Daoy (cell line): Measurements from ENCODE around the gene COMT. TPM values are rescaled to one million over a fixed set of nuclear protein-coding genes. Genes with fewer than 3 reads are reported as not detected.
A peak's percentile ranks its signal among the peaks of the same experiment; 100 is the strongest.
"Not testable (repeated sequence)": the region's sequence is repeated elsewhere in the genome, so short reads cannot be mapped to it uniquely, and the experiment has no call there.

Experiments
- DNase-seq: peaks from one replicate; pipeline ENCODE4 v3.0.0-alpha.2; 2015; ENCODE audit warnings: low read depth
- total RNA-seq: library from RNA; depleted of rRNA; stranded (reverse); fragments of >200 nt; shearing (Covaris generic); gene quantifications from 2 replicates; pipeline ENCODE4 v1.2.3, GENCODE V29; 2014

The COMT gene
- total RNA-seq, 1 experiment from 2014 or later, result 128 TPM

DNA sequence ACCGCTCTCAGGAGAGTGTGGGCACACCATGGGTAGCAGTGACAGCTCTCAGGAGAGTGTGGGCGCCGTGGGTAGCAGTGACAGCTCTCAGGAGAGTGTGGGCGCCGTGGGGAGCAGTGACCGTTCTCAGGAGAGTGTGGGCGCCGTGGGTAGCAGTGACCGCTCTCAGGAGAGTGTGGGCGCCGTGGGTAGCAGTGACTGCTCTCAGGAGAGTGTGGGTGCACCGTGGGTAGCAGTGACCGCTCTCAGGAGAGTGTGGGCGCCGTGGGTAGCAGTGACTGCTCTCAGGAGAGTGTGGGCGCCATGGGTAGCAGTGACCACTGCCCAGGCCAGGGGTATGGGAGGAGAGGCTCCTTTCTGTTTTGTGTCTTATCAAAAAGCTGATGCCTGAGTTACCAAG, 33.7 kb upstream of the COMT start:
- DNase-seq, result not testable (repeated sequence)

DNA sequence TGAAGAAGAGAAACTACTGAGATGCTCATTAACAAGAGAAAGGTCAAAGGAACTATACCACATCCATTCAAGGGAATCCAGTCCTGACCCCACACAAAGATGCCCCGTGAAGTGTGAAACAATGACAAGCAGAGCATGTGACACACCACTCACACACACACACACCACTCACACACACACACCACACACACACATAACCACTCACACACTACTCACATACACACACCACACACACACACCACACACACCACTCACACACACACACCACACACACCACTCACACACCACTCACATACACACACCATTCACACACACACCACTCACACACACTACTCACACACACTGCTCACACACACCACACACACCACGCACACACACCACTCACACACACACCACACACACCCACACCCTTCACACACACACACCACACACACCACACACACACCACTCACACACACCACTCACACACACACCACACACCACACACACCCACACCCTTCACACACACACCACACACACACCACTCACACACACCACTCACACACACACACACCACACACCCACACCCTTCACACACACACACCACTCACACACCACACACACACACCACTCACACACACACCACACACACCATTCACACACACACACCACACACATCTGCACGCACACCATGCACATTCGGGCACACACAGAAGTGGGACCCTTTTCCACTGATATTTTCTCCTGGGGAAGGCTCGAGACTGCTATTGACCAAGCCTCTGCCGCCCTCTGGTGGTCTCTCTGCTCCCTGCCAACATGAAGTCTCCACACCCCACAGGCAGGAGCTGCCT, 32.0 kb upstream of the COMT start:
- DNase-seq, result peak; percentile 79

GRCh38 chr22:19910180-19910744, 31.3 kb upstream of the COMT start:
- no peak for DNase-seq

DNA sequence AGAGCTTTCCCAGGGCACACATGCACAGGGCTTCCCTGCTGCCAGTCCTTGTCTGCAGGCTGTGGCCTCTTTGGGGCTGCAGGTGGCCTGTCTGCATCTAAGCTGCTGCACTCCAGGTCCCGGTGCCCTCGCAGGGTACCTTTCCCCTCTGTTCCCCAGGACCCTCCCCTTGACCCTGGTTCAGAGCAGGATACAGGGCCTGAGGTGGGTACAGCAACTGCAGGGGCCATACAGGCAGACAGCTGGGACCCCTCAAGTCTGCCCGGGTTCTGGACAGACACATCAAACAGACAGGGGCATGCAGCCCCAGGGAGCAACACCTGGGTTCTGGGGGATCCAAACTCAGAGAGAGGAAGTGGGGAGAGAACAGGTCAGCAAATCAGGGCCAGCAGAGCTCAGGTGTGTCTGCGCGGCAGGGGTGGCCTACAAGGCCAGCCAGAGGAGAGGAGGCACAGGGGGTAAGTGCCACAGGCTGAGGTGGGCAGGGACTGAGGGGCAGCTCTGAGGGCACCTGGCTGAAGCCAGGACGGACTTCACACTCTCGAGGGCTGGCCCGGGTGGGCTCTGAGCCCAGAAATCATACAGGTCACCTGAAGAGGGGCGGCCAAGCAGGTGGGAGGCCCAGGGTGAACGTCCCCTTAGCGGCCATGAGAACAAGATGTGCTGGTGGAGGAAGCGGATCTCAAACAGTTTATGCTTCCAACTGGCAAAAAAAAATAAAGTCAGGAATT, 29.9 kb upstream of the COMT start:
- no peak for DNase-seq

DNA sequence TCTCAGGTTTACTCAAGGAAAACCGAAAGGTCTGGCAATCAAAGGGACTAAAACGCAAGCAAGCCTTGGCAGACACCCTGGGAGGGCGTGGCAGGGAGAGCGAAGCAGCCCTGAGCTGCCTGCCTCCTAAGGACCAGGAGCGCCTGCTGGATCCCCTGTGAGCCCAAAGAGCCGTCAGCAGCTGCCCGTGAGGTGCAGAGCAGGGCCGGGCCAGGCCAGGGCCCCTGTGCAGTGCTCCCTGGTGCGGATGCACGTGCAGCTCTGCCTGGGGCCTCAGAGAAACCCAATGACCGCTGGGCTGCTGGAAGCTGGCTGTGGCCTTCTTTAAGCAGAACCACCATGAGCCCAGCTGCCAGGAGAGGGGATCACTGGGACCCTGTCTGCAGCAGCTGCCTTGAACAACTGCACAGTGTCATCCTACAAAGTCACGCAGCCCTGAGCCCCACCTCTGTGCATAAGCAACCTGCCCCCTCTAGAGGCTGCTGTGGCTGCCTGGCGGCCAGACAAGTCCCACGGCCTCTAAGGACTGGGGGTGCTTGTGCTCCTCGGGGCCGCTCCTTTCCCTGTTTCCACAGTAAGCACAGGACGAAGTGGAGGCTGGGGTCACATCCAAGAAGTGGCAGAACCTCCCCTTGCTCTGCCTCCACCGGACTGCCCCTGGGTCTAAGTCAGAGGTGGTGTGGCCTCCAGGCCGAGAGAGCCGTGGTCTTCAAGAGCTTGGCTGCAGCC, 29.1 kb upstream of the COMT start:
- no peak for DNase-seq

DNA sequence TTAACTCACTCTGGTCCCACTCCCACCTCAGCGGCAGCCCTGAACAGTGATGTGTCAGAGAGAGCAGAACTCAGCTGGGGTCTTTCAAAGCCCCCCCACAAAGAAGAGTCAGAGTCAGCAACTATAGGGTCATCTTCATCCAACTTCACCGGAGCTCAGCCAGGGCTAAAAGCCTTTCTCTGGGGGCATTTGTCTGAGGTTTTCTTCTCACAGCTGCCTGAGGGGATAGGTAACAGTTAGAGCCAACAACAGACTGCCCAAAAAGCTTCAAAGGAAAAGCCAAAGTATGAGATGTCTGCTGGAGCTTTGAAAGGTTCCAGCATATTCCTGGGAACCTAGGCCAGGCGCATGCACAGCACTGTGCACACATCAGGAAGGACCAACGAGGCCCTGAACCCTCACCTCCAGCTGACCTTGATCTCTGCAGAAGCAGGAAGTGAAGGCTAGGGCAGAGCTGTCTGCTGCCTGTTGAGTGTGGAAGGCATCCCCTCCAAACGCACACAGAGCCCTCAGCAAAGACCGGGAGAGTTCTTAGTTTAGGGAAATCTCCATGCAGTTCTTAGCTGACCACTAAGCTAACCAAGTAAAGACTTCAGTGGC, 28.1 kb upstream of the COMT start:
- DNase-seq, result no peak

DNA sequence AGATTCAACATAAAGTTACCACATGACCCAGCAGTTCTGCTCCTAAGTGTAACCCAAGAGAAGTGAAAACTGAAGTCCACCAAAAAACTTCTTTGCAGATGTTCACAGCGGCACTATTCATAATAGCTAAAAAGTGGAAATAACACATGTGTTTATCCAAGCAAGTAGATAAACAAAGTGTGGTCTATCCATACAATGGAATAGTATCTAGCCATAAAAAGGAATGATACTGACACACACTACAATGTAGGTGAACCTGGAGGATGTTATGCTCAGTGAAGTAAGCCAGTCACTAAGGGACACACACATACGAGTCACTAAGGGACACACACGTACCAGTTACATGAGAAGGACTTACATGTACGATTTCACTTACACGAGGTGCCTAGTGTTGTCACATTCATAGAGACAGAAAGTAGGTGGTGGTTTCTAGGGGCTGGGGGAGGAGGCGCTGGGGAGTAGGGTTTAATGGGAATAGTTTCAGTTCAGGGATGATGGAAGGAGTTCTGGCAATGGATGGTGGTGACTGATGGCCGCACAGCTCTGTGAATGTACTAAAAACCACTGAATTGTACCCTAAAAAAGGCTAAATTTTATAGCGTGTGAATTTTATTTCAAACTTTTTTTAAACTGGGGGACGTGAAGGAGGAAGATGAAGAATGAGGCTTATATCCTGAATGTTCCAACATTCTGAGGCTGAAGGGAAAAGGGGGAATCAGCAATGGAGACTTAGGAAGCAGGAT, 27.2 kb upstream of the COMT start:
- DNase-seq, result no peak

GRCh38 chr22:19915287-19915954, 26.2 kb upstream of the COMT start:
- no peak for DNase-seq

GRCh38 chr22:19916006-19916405, 25.6 kb upstream of the COMT start:
- no peak for DNase-seq

GRCh38 chr22:19916941-19917340, 24.6 kb upstream of the COMT start:
- DNase-seq, result no peak

- no peak for DNase-seq
These were observed 24.0 kb upstream of the COMT start for GRCh38 chr22:19917389-19918138.

GRCh38 chr22:19918332-19919106, 23.1 kb upstream of the COMT start:
- no peak for DNase-seq

GRCh38 chr22:19919701-19920363, 21.7 kb upstream of the COMT start:
- DNase-seq, result no peak

GRCh38 chr22:19921544-19922081, 20.0 kb upstream of the COMT start:
- no peak for DNase-seq

DNA sequence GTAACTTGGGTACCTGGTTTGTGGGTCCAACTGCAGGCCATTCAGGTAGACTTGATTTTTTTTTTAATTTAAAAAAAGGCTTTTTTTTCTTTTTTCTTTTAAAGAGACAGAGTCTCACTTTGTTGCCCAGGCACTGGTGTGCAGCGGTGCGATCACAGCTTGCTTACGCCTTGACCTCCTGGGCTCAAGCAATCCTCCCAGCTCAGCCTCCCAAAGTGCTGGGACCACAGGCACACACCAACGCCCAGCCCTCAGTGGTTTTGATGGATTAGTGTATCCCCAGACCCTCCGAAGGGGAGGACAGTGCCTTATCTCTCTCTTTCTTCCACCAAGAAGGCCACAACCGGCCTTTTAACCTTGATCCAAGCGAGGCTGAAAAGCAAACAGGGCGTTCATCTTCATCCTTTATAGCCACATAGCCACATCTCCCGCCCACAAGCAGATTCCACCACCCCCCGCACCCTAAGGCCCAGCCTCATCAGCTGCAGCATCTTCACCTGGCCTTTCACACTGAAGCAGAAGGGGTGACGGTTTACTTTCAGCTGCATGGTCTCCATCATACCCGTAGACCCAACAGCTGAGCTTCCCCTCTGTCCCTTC, 17.6 kb upstream of the COMT start:
- no peak for DNase-seq

- DNase-seq, result not testable (repeated sequence)
These were observed 15.5 kb upstream of the COMT start for GRCh38 chr22:19926028-19926427.

DNA sequence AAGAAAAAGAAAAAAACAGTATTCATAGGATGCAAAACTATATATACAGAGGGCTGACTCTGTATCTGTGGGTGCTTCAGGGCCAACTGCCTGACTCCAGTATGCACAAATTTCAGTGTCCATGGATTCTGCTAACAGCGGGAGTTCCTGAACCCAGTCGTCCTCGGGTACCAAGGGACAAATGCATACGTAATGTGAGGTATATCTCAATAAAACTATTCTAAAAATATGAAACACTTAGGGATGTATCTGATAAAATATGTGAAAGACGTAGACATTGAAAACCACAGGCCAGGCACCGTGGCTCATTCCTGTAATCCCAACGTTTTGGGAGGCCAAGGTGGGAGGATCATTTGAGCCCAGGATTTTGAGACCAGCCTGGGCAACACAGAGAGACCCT, 13.9 kb upstream of the COMT start:
- DNase-seq, result no peak

DNA sequence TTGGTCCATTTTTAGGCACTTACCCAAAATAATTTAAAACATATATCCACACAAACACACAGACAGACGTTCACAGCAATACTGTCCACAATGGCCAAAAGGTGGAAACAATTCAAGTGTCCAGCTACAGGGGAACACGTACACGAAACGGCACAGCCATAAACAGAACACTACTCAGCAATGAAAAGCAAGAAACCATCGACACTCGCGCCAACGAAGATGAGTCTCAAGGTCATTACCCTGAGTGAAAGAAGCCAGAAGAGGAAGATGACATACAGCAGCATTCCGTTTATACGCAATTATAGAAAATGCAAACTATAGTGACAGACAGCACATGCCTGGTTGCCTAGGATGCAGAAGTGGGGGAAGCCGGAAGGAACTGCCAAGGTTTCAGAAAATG, 13.4 kb upstream of the COMT start:
- DNase-seq, result no peak
